Testis (tissue), 2 donors: ENCODE data around the gene P2RX3.

Experiments
- CTCF ChIP-seq, 3 experiments: fragments of 450-650 bp in 2 of 3; fragments of 200-600 bp in 1 of 3; sonication (generic) in 1 of 3; IDR thresholded peaks; one replicate each; pipeline ENCODE4 v1.5.1; 2016 to 2019; ENCODE audit warnings: antibody characterized with exemption in 3 of 3, mild to moderate bottlenecking in 2 of 3, moderate library complexity in 1 of 3
- POLR2A ChIP-seq: fragments of 450-650 bp; IDR thresholded peaks from one replicate; pipeline ENCODE4 v1.6.1; 2017; ENCODE audit warnings: antibody characterized with exemption, mild to moderate bottlenecking, moderate library complexity

- TF ChIP-seq CTCF (IDR thresholded peaks at IDR 0.05): no peak
- no peak for TF ChIP-seq POLR2A
Observed at GRCh38 chr11:57363131-57364080, 25.3 kb downstream of the P2RX3 start.
